ENCODE results near the gene CLDN20. TPM values are rescaled to one million over a fixed set of nuclear protein-coding genes. Genes with fewer than 3 reads are reported as not detected.

Gene CLDN20
- total RNA-seq, 3 donors from 2014 or later: not detected

DNA sequence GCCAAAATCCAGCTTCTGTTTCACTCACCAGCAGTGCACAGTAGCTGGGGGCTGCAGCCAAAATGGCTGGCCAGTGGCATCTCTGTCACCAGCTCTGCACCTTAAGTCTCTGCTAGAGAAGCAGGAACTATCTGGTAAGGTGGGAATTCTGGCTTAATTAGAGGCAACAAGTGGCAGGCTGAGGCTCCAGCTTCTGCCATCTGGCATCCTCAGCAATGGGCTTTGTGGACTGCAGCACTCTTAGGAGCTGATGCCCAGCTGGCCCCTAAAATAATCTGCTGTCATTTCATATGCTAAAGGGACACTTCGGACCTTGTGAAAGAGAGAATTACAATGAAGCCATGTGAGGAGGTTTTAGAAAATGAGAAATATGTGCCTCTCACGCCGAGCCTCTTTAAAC lies 4.6 kb upstream of the CLDN20 start:
- ATAC-seq: no peak
- H3K36me3 ChIP-seq (ENCODE audit: low read depth): peaks cover 6% of the 10 kb centered on the region

DNA sequence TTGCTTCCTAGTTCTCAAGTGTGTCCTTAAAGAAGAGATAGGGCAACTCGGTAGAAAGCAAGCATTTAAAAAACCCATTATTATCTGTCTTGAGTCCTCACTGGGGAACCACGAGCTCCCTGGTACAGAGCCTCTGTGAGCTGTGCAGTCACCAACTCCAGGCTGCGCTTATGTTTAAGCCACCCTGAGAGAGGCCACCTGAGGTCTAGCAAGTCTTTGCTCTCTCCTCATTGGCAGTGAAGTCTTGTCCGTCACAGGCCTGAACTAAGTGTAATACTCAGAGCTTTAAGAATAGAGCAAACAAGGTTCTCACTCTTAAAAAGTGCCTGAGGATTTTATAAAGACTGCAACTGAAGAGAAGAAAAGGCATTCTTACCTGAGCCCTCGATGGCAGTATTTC lies 3.9 kb upstream of the CLDN20 start:
- H3K4me1 ChIP-seq (ENCODE audit: low read depth): no peaks in the 10 kb centered on the region
- DNase-seq: no peak
- no peak overlapping the region for H3K4me3 ChIP-seq
- ATAC-seq: no peak
- TF ChIP-seq, protein P1, sequence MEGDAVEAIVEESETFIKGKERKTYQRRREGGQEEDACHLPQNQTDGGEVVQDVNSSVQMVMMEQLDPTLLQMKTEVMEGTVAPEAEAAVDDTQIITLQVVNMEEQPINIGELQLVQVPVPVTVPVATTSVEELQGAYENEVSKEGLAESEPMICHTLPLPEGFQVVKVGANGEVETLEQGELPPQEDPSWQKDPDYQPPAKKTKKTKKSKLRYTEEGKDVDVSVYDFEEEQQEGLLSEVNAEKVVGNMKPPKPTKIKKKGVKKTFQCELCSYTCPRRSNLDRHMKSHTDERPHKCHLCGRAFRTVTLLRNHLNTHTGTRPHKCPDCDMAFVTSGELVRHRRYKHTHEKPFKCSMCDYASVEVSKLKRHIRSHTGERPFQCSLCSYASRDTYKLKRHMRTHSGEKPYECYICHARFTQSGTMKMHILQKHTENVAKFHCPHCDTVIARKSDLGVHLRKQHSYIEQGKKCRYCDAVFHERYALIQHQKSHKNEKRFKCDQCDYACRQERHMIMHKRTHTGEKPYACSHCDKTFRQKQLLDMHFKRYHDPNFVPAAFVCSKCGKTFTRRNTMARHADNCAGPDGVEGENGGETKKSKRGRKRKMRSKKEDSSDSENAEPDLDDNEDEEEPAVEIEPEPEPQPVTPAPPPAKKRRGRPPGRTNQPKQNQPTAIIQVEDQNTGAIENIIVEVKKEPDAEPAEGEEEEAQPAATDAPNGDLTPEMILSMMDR (IDR thresholded peaks at IDR 0.05): no peak
- no peaks in the 10 kb centered on the region for H3K9me3 ChIP-seq
- H3K36me3 ChIP-seq (ENCODE audit: low read depth): peaks cover 6% of the 10 kb centered on the region
- intact Hi-C loops (cut with DNase I, micrococcal nuclease): no loop called here

More for the DNA sequence above, 4.6 kb upstream of the CLDN20 start:
- DNase-seq: no peak
- Histone ChIP-seq H3K9me3 (no peaks in the 10 kb centered on the region), H3K4me3 (no peak overlapping the region), H3K4me1 (ENCODE audit: low read depth) (no peaks in the 10 kb centered on the region)
- intact Hi-C loops (cut with DNase I, micrococcal nuclease): no loop called here
- TF ChIP-seq, protein P1 (IDR thresholded peaks at IDR 0.05): no peak

DNA sequence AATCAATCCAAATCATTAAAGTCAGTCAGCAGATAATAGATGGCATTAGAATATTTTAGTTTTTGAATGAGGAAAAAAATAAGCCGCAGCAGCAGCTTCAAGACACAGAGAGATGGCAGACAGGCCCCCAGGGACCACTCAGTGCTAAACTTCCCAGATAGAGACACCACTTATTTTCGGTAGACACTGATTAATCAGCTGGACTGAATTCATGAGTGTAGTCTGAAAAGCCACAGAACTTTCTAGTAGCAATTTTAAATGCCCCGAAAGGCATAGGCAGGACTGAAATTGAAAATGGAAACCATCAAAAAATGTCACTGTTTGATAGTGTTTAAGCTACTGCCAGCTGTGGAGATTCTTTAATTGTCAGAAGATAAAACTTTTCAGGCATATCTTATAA lies 3.1 kb upstream of the CLDN20 start:
- ATAC-seq (no peak), DNase-seq (no peak)
- Histone ChIP-seq H3K4me3 (no peak overlapping the region), H3K9me3 (no peaks in the 10 kb centered on the region), H3K4me1 (ENCODE audit: low read depth) (no peaks in the 10 kb centered on the region), H3K36me3 (ENCODE audit: low read depth) (peaks cover 6% of the 10 kb centered on the region)
- intact Hi-C loops (cut with DNase I, micrococcal nuclease): no loop called here
- TF ChIP-seq, protein P1 (IDR thresholded peaks at IDR 0.05): no peak

DNA sequence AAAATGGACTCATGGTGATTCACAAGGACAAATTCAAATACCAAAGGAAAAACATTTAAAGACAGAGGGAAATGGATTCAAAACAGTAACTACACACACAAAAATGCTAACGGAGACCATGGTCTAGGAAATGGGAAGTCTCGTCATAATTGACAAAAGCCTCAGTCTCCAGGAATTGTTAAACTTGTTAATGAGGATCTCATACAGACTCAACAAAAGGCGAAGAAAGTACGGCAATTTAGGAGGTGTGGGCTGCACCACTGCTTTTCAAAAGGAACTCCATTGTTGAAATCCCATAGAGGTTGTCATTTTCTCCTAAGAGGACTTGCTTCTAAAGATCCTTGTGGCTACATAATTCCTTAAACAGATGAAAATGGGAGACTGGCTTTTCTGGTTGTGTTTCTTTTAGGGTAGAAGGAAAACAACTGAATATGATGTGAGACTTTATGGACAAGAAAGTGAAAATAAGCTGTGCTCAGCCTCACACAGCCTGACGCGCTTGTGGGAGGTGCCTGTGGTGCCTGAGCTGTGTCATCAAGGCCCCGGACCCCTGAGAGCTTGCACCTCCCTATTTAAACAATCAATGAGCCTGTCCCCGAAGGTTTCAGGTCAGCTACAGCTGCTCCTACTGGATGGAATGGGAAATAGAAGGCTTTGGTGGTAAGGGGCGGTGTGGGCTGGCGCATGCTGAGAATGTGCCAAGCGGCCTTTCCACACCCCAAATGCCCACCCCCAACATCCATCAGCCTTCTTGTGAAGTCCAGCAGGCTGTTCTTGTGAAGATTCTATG lies 2.5 kb upstream of the CLDN20 start:
- Histone ChIP-seq H3K36me3 (ENCODE audit: low read depth) (peaks cover 6% of the 10 kb centered on the region), H3K9me3 (no peaks in the 10 kb centered on the region), H3K4me3 (no peak overlapping the region), H3K4me1 (ENCODE audit: low read depth) (no peaks in the 10 kb centered on the region)
- no peak for ATAC-seq
- no peak for DNase-seq
- TF ChIP-seq, protein P1 (IDR thresholded peaks at IDR 0.05): no peak
- intact Hi-C loops (cut with DNase I, micrococcal nuclease): no loop called here

DNA sequence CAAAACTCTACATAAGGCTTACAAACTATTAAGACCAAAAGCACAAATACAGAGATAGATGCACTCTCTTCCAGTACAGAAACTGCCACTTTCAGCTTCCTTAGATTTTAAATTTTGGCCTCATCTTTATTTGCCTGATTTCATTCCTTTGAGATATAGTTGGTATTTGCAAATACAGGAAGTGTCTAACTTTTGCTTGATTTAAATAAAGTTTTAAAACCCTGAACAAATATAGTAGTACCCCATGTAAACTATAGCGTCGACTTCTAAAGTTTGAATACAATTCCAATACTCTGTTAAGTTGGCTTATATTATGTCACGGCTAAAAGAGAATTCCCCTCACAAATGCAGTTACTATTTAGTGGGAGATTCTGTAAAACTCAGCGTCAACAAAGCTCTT lies 1.2 kb upstream of the CLDN20 start:
- no peaks in the 10 kb centered on the region for H3K4me1 ChIP-seq (ENCODE audit: low read depth)
- no peaks in the 10 kb centered on the region for H3K9me3 ChIP-seq
- intact Hi-C loops (cut with DNase I, micrococcal nuclease): no loop called here
- ATAC-seq: no peak
- DNase-seq: no peak
- TF ChIP-seq, protein P1 (IDR thresholded peaks at IDR 0.05): no peak
- no peak overlapping the region for H3K4me3 ChIP-seq
- H3K36me3 ChIP-seq (ENCODE audit: low read depth): no peaks in the 10 kb centered on the region

Measured in mucosa of descending colon (tissue), 3 donors.